Measurements from ENCODE around the gene HCN2. TPM values are rescaled to one million over a fixed set of nuclear protein-coding genes. Genes with fewer than 3 reads are reported as not detected.

The HCN2 gene
- total and polyA plus RNA-seq, 9 of the 15 experiments (the other 6 are each of a cell fraction or from before 2014, with no cell fraction given) = 0.29 to 4.2 (median 0.82) TPM; not detected in 2

DNA sequence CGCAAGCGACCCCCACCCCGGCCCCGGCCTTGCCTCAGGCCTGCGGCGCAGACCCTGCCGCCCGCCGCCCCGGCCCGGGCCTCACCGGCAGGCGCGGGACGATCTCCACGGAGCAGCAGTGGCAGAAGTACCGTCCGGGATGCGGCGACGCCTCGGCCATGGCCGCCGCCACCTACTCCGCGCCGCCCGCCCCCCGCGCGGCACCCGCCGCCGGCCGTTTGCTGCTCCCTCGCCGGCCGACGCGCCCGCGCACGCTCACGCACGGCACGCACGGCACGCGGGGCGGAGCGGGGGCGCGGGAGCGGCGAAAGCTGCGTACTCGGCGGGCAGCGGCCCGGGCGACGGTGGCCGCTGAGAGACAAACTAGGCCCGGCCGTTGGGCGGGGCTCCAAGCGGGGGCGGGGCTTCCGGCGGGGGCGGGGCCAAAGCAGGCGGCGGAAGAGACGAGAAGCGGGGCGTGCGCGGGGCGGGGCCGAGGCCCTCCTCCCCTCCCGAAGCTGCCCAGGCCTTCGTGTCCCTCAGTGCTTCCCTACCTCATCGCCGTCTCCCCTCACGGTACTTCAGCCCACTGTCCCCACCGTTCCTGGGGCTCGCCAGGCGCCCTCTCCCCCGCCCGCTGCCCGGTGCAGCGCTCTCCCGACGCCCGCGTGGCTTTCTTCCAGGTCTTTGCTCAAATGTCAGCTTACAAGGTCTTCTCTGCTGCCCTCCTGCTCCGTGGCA, 73.4 kb downstream of the HCN2 start, which contains the start of gene RNF126 (continued):
- no peak for TF ChIP-seq TCF3 (CRISPR knock-in tag; IDR thresholded peaks at IDR 0.05)
- TF ChIP-seq SRF (CRISPR knock-in tag; IDR thresholded peaks at IDR 0.05) = no peak
- TF ChIP-seq FOXP4 (CRISPR knock-in tag; IDR thresholded peaks at IDR 0.05; ENCODE audit: borderline replicate concordance) = 0 out of 2 replicates have a peak, but pooled peaks have one; percentile 35
- TF ChIP-seq ZNF23 (CRISPR knock-in tag; IDR thresholded peaks at IDR 0.05) = no peak
- TF ChIP-seq HMGXB4 (CRISPR knock-in tag; IDR thresholded peaks at IDR 0.05) = no peak
- TF ChIP-seq RBFOX2 (IDR thresholded peaks at IDR 0.05; ENCODE audit: low read depth, low read length) = peak; percentile 58; the same call in 1 of the 2 replicates
- TF ChIP-seq CBFB (CRISPR knock-in tag; IDR thresholded peaks at IDR 0.05) = no peak
- no peak for TF ChIP-seq MYBL2 (IDR thresholded peaks at IDR 0.05; ENCODE audit: low read depth)
- TF ChIP-seq MYBL2 (CRISPR knock-in tag; IDR thresholded peaks at IDR 0.05; ENCODE audit: borderline replicate concordance) = no peak
- peak; percentile 99 for TF ChIP-seq CXXC5 (CRISPR knock-in tag; IDR thresholded peaks at IDR 0.05)
- no peak for TF ChIP-seq ZNF217 (CRISPR knock-in tag; IDR thresholded peaks at IDR 0.05)
- TF ChIP-seq ELF4 (CRISPR knock-in tag; IDR thresholded peaks at IDR 0.05) = no peak
- peak; percentile 92 for TF ChIP-seq GATAD2B (IDR thresholded peaks at IDR 0.05; ENCODE audit: borderline replicate concordance)
- no peak for TF ChIP-seq RHOXF2B (CRISPR knock-in tag; conservative IDR thresholded peaks at IDR 0.05)
- no peak for TF ChIP-seq ZEB2 (IDR thresholded peaks at IDR 0.05)
- no peak for TF ChIP-seq NR1H2 (CRISPR knock-in tag; IDR thresholded peaks at IDR 0.05)
- TF ChIP-seq HOXB6 (CRISPR knock-in tag; IDR thresholded peaks at IDR 0.05; ENCODE audit: borderline replicate concordance) = no peak
- TF ChIP-seq RAD51 (IDR thresholded peaks at IDR 0.05; ENCODE audit: borderline replicate concordance, low read depth) = no peak
- no peak for TF ChIP-seq ZKSCAN1 (IDR thresholded peaks at IDR 0.05; ENCODE audit: low read depth, low read length)
- no peak; the same call in 1 of the 2 replicates for TF ChIP-seq USF1 (CRISPR knock-in tag; IDR thresholded peaks at IDR 0.05)
- no peak for TF ChIP-seq MYNN (IDR thresholded peaks at IDR 0.05)
- no peak for TF ChIP-seq MYNN (CRISPR knock-in tag; IDR thresholded peaks at IDR 0.05)
- TF ChIP-seq ZNF655 (CRISPR knock-in tag; IDR thresholded peaks at IDR 0.05) = no peak
- TF ChIP-seq SREBF2 (CRISPR knock-in tag; IDR thresholded peaks at IDR 0.05) = no peak
- no peak for TF ChIP-seq CREBBP (IDR thresholded peaks at IDR 0.05; ENCODE audit: low read depth, low read length)
- TF ChIP-seq ZNF174 (CRISPR knock-in tag; IDR thresholded peaks at IDR 0.05) = no peak
